ENCODE results near the gene STK16. TPM values are rescaled to one million over a fixed set of nuclear protein-coding genes. Genes with fewer than 3 reads are reported as not detected.
A peak's percentile ranks its signal among the peaks of the same experiment; 100 is the strongest.

The STK16 gene
- total RNA-seq, 1 donor from 2014 or later = 21.4 TPM

GRCh38 chr2:219229305-219230058, 15.8 kb upstream of the STK16 start, which contains the start of the genes ANKZF1 and ATG9A:
TSS of gene ANKZF1 (plus strand) at chr2:219229806. CDS start at chr2:219230258, 452 bp downstream.
TSS of gene ATG9A (minus strand) at chr2:219229636. CDS start at chr2:219228024, 1,612 bp downstream.
- ATAC-seq (peak; percentile 98), DNase-seq (peak; percentile 99)
- no peaks in the 10 kb centered on the region for H3K9me3 ChIP-seq
- H3K4me1 ChIP-seq = peaks cover 27% of the 10 kb centered on the region
- H3K27ac ChIP-seq = peak within 1 kb of the TSS; percentile 88
- H3K36me3 ChIP-seq = peaks cover 57% of the 10 kb centered on the region
- no peaks in the 10 kb centered on the region for H3K27me3 ChIP-seq
- intact Hi-C loops (cut with DNase I) = loop anchor here (10.0 kb wide), 1 partner anchor 55 kb away; the partner anchor contains the start of genes CNPPD1, RETREG2 and SLC23A3
- H3K4me3 ChIP-seq = peak within 1 kb of the TSS; percentile 74
- TF ChIP-seq CTCF (IDR thresholded peaks at IDR 0.05) = no peak

GRCh38 chr2:219230059-219230540, 15.2 kb upstream of the STK16 start:
- Histone ChIP-seq H3K27me3 (no peaks in the 10 kb centered on the region), H3K36me3 (peaks cover 57% of the 10 kb centered on the region), H3K27ac (peak overlapping the region; percentile 88), H3K9me3 (no peaks in the 10 kb centered on the region), H3K4me1 (peaks cover 27% of the 10 kb centered on the region), H3K4me3 (peak overlapping the region; percentile 74)
- intact Hi-C loops (cut with DNase I) = no loop called here
- TF ChIP-seq CTCF (IDR thresholded peaks at IDR 0.05) = no peak
- ATAC-seq (peak; percentile 25), DNase-seq (peak; percentile 77)

- intact Hi-C loops (cut with DNase I) = no loop called here
- DNase-seq (no peak), ATAC-seq (no peak)
- Histone ChIP-seq H3K27me3 (no peaks in the 10 kb centered on the region), H3K4me1 (peaks cover 9% of the 10 kb centered on the region), H3K36me3 (peaks cover 75% of the 10 kb centered on the region), H3K27ac (no peak overlapping the region), H3K9me3 (no peaks in the 10 kb centered on the region), H3K4me3 (no peak overlapping the region)
- TF ChIP-seq CTCF (IDR thresholded peaks at IDR 0.05) = no peak
These were observed 10.9 kb upstream of the STK16 start for GRCh38 chr2:219234331-219234730.

- peak; percentile 63 for ATAC-seq
- peaks cover 24% of the 10 kb centered on the region for H3K36me3 ChIP-seq
- peak overlapping the region; percentile 30 for H3K4me3 ChIP-seq
- intact Hi-C loops (cut with DNase I) = no loop called here
- peak; percentile 79 for DNase-seq
- no peaks in the 10 kb centered on the region for H3K27me3 ChIP-seq
- peaks cover 32% of the 10 kb centered on the region for H3K4me1 ChIP-seq
- no peaks in the 10 kb centered on the region for H3K9me3 ChIP-seq
- no peak for TF ChIP-seq CTCF (IDR thresholded peaks at IDR 0.05)
- no peak overlapping the region for H3K27ac ChIP-seq
These were observed 2.0 kb upstream of the STK16 start for GRCh38 chr2:219243291-219243761.

GRCh38 chr2:219244789-219245147, 511 bp upstream of the STK16 start:
- no peaks in the 10 kb centered on the region for H3K27me3 ChIP-seq
- peak overlapping the region; percentile 98 for H3K4me3 ChIP-seq
- H3K4me1 ChIP-seq = peaks cover 46% of the 10 kb centered on the region
- peak overlapping the region; percentile 96 for H3K27ac ChIP-seq
- ATAC-seq (no peak), DNase-seq (no peak)
- no peaks in the 10 kb centered on the region for H3K9me3 ChIP-seq
- peaks cover 22% of the 10 kb centered on the region for H3K36me3 ChIP-seq
- no peak for TF ChIP-seq CTCF (IDR thresholded peaks at IDR 0.05)
- intact Hi-C loops (cut with DNase I) = no loop called here
